HEK293 (cell line): Measurements from ENCODE around the gene AQP5.

Source experiments
- CTCF ChIA-PET: fragments of 350-600 bp; formaldehyde crosslinking; extraction: SDS; loops from one replicate; lab custom pipeline; 2021; ENCODE audit warnings: antibody characterized with exemption; lab: Yijun Ruan, JAX
- POLR2A ChIA-PET: fragments of 300-600 bp; formaldehyde crosslinking; extraction: SDS; loops from one replicate; lab custom pipeline; 2020; ENCODE audit warnings: antibody characterized with exemption, inconsistent platforms; lab: Yijun Ruan, JAX
- H3K27ac ChIP-seq: fragments of 200-500 bp; sonication (Bioruptor generic); 2 replicates; pipeline ENCODE4 v1.5.1; 2014; ENCODE audit warnings: low read depth, low read length, control low read depth, inconsistent platforms; ENCODE audit errors: extremely low read depth
- H3K36me3 ChIP-seq, 2 experiments: fragments of 200-500 bp in 1 of 2; sonication (Bioruptor generic) in 1 of 2; 1 replicate in 1 of 2; 2 replicates in 1 of 2; pipeline ENCODE4 v1.5.1; 2014 to 2017; ENCODE audit warnings: inconsistent platforms in 2 of 2, low read length in 2 of 2; ENCODE audit not compliant: control insufficient read depth in 2 of 2, insufficient read depth in 1 of 2
- H3K4me1 ChIP-seq: fragments of 200-500 bp; sonication (Bioruptor generic); 2 replicates; pipeline ENCODE4 v1.5.1; 2014; ENCODE audit warnings: mild to moderate bottlenecking, low read length, inconsistent platforms; ENCODE audit not compliant: control insufficient read depth, insufficient read depth
- H3K4me3 ChIP-seq: 2 replicates; pipeline ENCODE4 v1.5.1; 2011; ENCODE audit warnings: low read depth, mild to moderate bottlenecking, control low read depth, low read length, moderate library complexity
- H3K9me3 ChIP-seq: fragments of 200-500 bp; sonication (Bioruptor generic); 2 replicates; pipeline ENCODE4 v1.5.1; 2014; ENCODE audit warnings: low read depth, low read length, inconsistent platforms; ENCODE audit not compliant: control insufficient read depth, insufficient read depth
- AEBP2 ChIP-seq: fragments of 450-650 bp; formaldehyde crosslinking; IDR thresholded peaks from 2 replicates; pipeline ENCODE4 v1.5.1; 2016; ENCODE audit warnings: missing biosample characterization, missing genetic modification characterization, borderline replicate concordance
- PRDM2 ChIP-seq: fragments of 450-650 bp; formaldehyde crosslinking; IDR thresholded peaks from 2 replicates; pipeline ENCODE4 v1.5.1; 2016; ENCODE audit warnings: missing biosample characterization, missing genetic modification characterization, borderline replicate concordance
- SETDB1 ChIP-seq: IDR thresholded peaks from one replicate; pipeline ENCODE4 v1.6.1; 2017; ENCODE audit warnings: mild to moderate bottlenecking, low read length, moderate library complexity, mixed read lengths; ENCODE audit not compliant: insufficient read length
- TSHZ1 ChIP-seq: fragments of 450-650 bp; formaldehyde crosslinking; IDR thresholded peaks from 2 replicates; pipeline ENCODE4 v1.5.1; 2016; ENCODE audit warnings: missing biosample characterization, missing genetic modification characterization, borderline replicate concordance
- YY1 ChIP-seq: fragments of 450-650 bp; formaldehyde crosslinking; IDR thresholded peaks from 2 replicates; pipeline ENCODE4 v1.5.1; 2018; ENCODE audit warnings: missing biosample characterization, missing genetic modification characterization
- ZNF140 ChIP-seq: fragments of 450-650 bp; formaldehyde crosslinking; IDR thresholded peaks from 2 replicates; pipeline ENCODE4 v1.5.1; 2016; ENCODE audit warnings: missing biosample characterization, missing genetic modification characterization
- ZNF16 ChIP-seq: fragments of 450-650 bp; formaldehyde crosslinking; IDR thresholded peaks from 2 replicates; pipeline ENCODE4 v1.5.1; 2016; ENCODE audit warnings: low read depth, missing biosample characterization, missing genetic modification characterization
- ZNF274 ChIP-seq, 2 experiments: fragments of 200-500 bp in 1 of 2; fragments of 450-650 bp in 1 of 2; sonication (Bioruptor generic) in 1 of 2; formaldehyde crosslinking in 1 of 2; IDR thresholded peaks; 2 replicates each; pipeline versions ENCODE4 v1.5.1 to v1.6.1; 2014 to 2016; ENCODE audit warnings: borderline replicate concordance in 1 of 2, inconsistent platforms in 1 of 2, low read length in 1 of 2, missing biosample characterization in 1 of 2, missing genetic modification characterization in 1 of 2
- ZNF280D ChIP-seq: fragments of 450-650 bp; formaldehyde crosslinking; IDR thresholded peaks from 2 replicates; pipeline ENCODE4 v1.5.1; 2016; ENCODE audit warnings: missing biosample characterization, missing genetic modification characterization
- ZNF416 ChIP-seq: fragments of 450-650 bp; formaldehyde crosslinking; IDR thresholded peaks from 2 replicates; pipeline ENCODE4 v1.5.1; 2016; ENCODE audit warnings: missing biosample characterization, missing genetic modification characterization
- ZNF560 ChIP-seq: fragments of 450-650 bp; formaldehyde crosslinking; IDR thresholded peaks from 2 replicates; pipeline ENCODE4 v1.5.1; 2017; ENCODE audit warnings: missing biosample characterization, missing genetic modification characterization, borderline replicate concordance
- ZNF626 ChIP-seq: fragments of 450-650 bp; sonication (Bioruptor Pico); formaldehyde crosslinking; IDR thresholded peaks from 2 replicates; pipeline ENCODE4 v1.5.1; 2018; ENCODE audit warnings: missing biosample characterization, missing genetic modification characterization, inconsistent platforms
- ZNF654 ChIP-seq: fragments of 450-650 bp; formaldehyde crosslinking; IDR thresholded peaks from 2 replicates; pipeline ENCODE4 v1.5.1; 2016; ENCODE audit warnings: low read depth, missing biosample characterization, missing genetic modification characterization
- ZNF658 ChIP-seq: fragments of 450-650 bp; formaldehyde crosslinking; IDR thresholded peaks from 2 replicates; pipeline ENCODE4; 2016; ENCODE audit warnings: missing biosample characterization, missing genetic modification characterization
- TF ChIP-seq, protein P1 (sequence below): fragments of 450-650 bp; formaldehyde crosslinking; IDR thresholded peaks from 2 replicates; pipeline ENCODE4 v1.5.1; 2016; ENCODE audit warnings: missing biosample characterization, missing genetic modification characterization

AQP5 gene

DNA sequence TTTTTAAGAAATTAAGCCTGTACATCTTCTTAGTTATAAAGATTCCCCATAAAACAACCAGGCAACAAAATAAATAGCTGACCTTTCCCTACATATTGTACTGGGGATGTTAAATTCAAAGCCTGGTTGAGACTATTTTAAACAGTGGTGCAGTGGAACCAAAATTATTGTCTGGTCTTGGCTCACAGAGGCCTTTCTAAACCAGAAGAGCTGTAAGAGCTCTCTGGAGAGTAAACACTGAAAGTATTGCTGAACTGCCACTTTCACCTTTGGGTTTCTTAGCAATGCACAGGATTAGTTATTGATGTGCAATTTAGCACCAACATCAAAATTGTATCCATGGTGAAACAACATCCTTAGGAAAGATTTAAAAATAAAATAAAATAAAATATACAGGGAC, 43.0 kb downstream of the AQP5 start:
- H3K4me1 ChIP-seq = no peaks in the 10 kb centered on the region
- no peak overlapping the region for H3K4me3 ChIP-seq
- H3K9me3 ChIP-seq = no peaks in the 10 kb centered on the region
- ChIA-PET POLR2A (no interaction called here), CTCF (interaction anchor here (0.6 to 2.8 kb wide), 6 partner anchors 34 to 137 kb away, joined by 4 to 11 read pairs (median 8); no protein-coding TSS in a partner anchor)
- H3K36me3 ChIP-seq = peaks cover 65 to 87% of the 10 kb centered on the region in 2 experiments
- H3K27ac ChIP-seq = no peak overlapping the region
- TF ChIP-seq ZNF140 (no peak), ZNF274 (IDR thresholded peaks at IDR 0.05; ENCODE audit: low read length) (no peak), ZNF274 (tag by site-specific recombination; IDR thresholded peaks at IDR 0.05; ENCODE audit: borderline replicate concordance) (no peak), TSHZ1 (no peak), ZNF560 (tag by site-specific recombination) (no peak), ZNF416 (tag by site-specific recombination) (no peak)

- Histone ChIP-seq H3K27ac (no peak overlapping the region), H3K36me3 (peaks cover 63 to 86% of the 10 kb centered on the region in 2 experiments), H3K9me3 (no peaks in the 10 kb centered on the region), H3K4me3 (no peak overlapping the region), H3K4me1 (no peaks in the 10 kb centered on the region)
- POLR2A ChIA-PET = interaction anchor here (0.6 to 1.5 kb wide), 2 partner anchors 13 to 20 kb away, joined by 3 to 5 read pairs; partner anchors contain the start of gene RACGAP1
- CTCF ChIA-PET = interaction anchor here (0.6 to 2.8 kb wide), 5 partner anchors 36 to 138 kb away, joined by 4 to 11 read pairs (median 6); no protein-coding TSS in a partner anchor
- TF ChIP-seq ZNF658 (tag by site-specific recombination) (no peak), SETDB1 (no peak), ZNF16 (tag by site-specific recombination) (no peak), ZNF654 (tag by site-specific recombination) (no peak), ZNF280D (tag by site-specific recombination) (no peak), PRDM2 (tag by site-specific recombination) (no peak), YY1 (no peak), AEBP2 (tag by site-specific recombination) (no peak), ZNF626 (tag by site-specific recombination) (no peak)
- TF ChIP-seq, protein P1, sequence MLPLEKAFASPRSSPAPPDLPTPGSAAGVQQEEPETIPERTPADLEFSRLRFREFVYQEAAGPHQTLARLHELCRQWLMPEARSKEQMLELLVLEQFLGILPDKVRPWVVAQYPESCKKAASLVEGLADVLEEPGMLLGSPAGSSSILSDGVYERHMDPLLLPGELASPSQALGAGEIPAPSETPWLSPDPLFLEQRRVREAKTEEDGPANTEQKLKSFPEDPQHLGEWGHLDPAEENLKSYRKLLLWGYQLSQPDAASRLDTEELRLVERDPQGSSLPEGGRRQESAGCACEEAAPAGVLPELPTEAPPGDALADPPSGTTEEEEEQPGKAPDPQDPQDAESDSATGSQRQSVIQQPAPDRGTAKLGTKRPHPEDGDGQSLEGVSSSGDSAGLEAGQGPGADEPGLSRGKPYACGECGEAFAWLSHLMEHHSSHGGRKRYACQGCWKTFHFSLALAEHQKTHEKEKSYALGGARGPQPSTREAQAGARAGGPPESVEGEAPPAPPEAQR (tag by site-specific recombination) = no peak
Observed at GRCh38 chr12:50005175-50005574, 43.5 kb downstream of the AQP5 start.
